Neural cell (in vitro differentiated cells): ENCODE results near the gene BHMT2. TPM values are rescaled to one million over a fixed set of nuclear protein-coding genes. Genes with fewer than 3 reads are reported as not detected.

ENCODE experiments used
- H2AFZ ChIP-seq: fragments of 200-600, 300-800 bp; sonication (generic), shearing (Covaris generic); 2 replicates; pipeline ENCODE4 v1.6.0; 2014; ENCODE audit warnings: low read depth, mild to moderate bottlenecking, antibody characterized with exemption, low read length, moderate library complexity
- H3F3A ChIP-seq: fragments of 200-600 bp; shearing (Covaris generic); 2 replicates; pipeline ENCODE4 v1.6.1; 2016; ENCODE audit warnings: mild to moderate bottlenecking, moderate library complexity, mixed read lengths, antibody characterized with exemption, low read length; ENCODE audit not compliant: insufficient read depth, poor library complexity, severe bottlenecking
- H3K27ac ChIP-seq: fragments of 200-600, 300-800 bp; sonication (generic), shearing (Covaris generic); 2 replicates; pipeline ENCODE4 v1.5.1; 2014; ENCODE audit warnings: mild to moderate bottlenecking, low read length, moderate library complexity
- H3K27me3 ChIP-seq: fragments of 300-800, 200-600 bp; sonication (generic), shearing (Covaris generic); 2 replicates; pipeline ENCODE4 v1.6.0; 2014; ENCODE audit warnings: mild to moderate bottlenecking, low read depth, low read length, moderate library complexity; ENCODE audit not compliant: insufficient read depth
- H3K36me3 ChIP-seq: fragments of 300-800, 200-600 bp; sonication (generic), shearing (Covaris generic); 2 replicates; pipeline ENCODE4 v1.5.1; 2014; ENCODE audit warnings: mild to moderate bottlenecking, antibody characterized with exemption, low read length, moderate library complexity; ENCODE audit not compliant: insufficient read depth
- H3K4me2 ChIP-seq: fragments of 300-800, 200-600 bp; sonication (generic), shearing (Covaris generic); 2 replicates; pipeline ENCODE4 v1.6.0; 2014; ENCODE audit warnings: mild to moderate bottlenecking, low read length
- H3K4me3 ChIP-seq: fragments of 300-800, 200-600 bp; sonication (generic), shearing (Covaris generic); 2 replicates; pipeline ENCODE4 v1.5.1; 2014; ENCODE audit warnings: mild to moderate bottlenecking, low read length, moderate library complexity
- H3K79me2 ChIP-seq: fragments of 200-600 bp; shearing (Covaris generic); replicated peaks from 2 replicates; pipeline ENCODE4 v1.6.0; 2014; ENCODE audit warnings: mild to moderate bottlenecking, low read length, moderate library complexity; ENCODE audit not compliant: insufficient read depth
- H3K9ac ChIP-seq: fragments of 300-800, 200-600 bp; sonication (generic), shearing (Covaris generic); 2 replicates; pipeline ENCODE4 v1.6.1; 2016; ENCODE audit warnings: mild to moderate bottlenecking, low read length, mixed read lengths
- H3K9me2 ChIP-seq: fragments of 200-600 bp; shearing (Covaris generic); 2 replicates; pipeline ENCODE4 v1.6.1; 2016; ENCODE audit warnings: mild to moderate bottlenecking, low read length, mixed read lengths; ENCODE audit not compliant: insufficient read depth
- H3K9me3 ChIP-seq: fragments of 200-600, 300-800 bp; sonication (generic), shearing (Covaris generic); 2 replicates; pipeline ENCODE4 v1.6.1; 2016; ENCODE audit warnings: mild to moderate bottlenecking, mixed run types, low read length, moderate library complexity, mixed read lengths
- H4K20me1 ChIP-seq: fragments of 200-600 bp; shearing (Covaris generic); 2 replicates; pipeline ENCODE4 v1.6.1; 2016; ENCODE audit warnings: mild to moderate bottlenecking, mixed run types; ENCODE audit not compliant: insufficient read depth
- EP300 ChIP-seq: fragments of 450-650 bp; conservative IDR thresholded peaks from 2 replicates; pipeline ENCODE4 v1.6.1; 2014; ENCODE audit warnings: antibody characterized with exemption, mild to moderate bottlenecking, moderate library complexity; ENCODE audit not compliant: poor library complexity, severe bottlenecking
- EZH2 ChIP-seq: fragments of 200-600, 300-800 bp; shearing (Covaris generic), sonication (generic); IDR thresholded peaks from 2 replicates; pipeline ENCODE4 v1.6.1; 2014; ENCODE audit warnings: antibody characterized with exemption, low read length, borderline replicate concordance, mild to moderate bottlenecking; ENCODE audit not compliant: insufficient read depth, poor library complexity, severe bottlenecking
- MXI1 ChIP-seq: fragments of 450-650 bp; conservative IDR thresholded peaks from 2 replicates; pipeline ENCODE4 v1.6.1; 2014; ENCODE audit warnings: antibody characterized with exemption, mild to moderate bottlenecking; ENCODE audit not compliant: poor library complexity, severe bottlenecking
- POLR2AphosphoS5 ChIP-seq: IDR thresholded peaks from 2 replicates; pipeline ENCODE4 v1.6.1; 2012
- RAD21 ChIP-seq: fragments of 450-650 bp; conservative IDR thresholded peaks from 2 replicates; pipeline ENCODE4 v1.6.1; 2014; ENCODE audit warnings: antibody characterized with exemption, mild to moderate bottlenecking, moderate library complexity
- SMC3 ChIP-seq: fragments of 450-650 bp; conservative IDR thresholded peaks from 2 replicates; pipeline ENCODE4 v1.6.1; 2014; ENCODE audit warnings: antibody characterized with exemption, mild to moderate bottlenecking, moderate library complexity; ENCODE audit not compliant: poor library complexity
- TAF1 ChIP-seq: IDR thresholded peaks from 2 replicates; pipeline ENCODE4 v1.6.1; 2012; ENCODE audit warnings: low read depth
- polyA plus RNA-seq: library from polyadenylated mRNA; depleted of rRNA; stranded (reverse); fragments of >200 nt; gene quantifications from 2 replicates; pipeline ENCODE4 v1.2.3, GENCODE V29; 2014
- TF ChIP-seq, protein P1 (sequence below): fragments of 450-650 bp; IDR thresholded peaks from 2 replicates; pipeline ENCODE4 v1.5.1; 2014; ENCODE audit warnings: antibody characterized with exemption, mild to moderate bottlenecking, moderate library complexity; ENCODE audit not compliant: poor library complexity, severe bottlenecking
- TF ChIP-seq, protein P2 (sequence below): IDR thresholded peaks from 2 replicates; pipeline ENCODE4 v1.6.1; 2012; ENCODE audit warnings: borderline replicate concordance

Gene BHMT2
- polyA plus RNA-seq, 1 donor from 2014 or later = not detected

DNA sequence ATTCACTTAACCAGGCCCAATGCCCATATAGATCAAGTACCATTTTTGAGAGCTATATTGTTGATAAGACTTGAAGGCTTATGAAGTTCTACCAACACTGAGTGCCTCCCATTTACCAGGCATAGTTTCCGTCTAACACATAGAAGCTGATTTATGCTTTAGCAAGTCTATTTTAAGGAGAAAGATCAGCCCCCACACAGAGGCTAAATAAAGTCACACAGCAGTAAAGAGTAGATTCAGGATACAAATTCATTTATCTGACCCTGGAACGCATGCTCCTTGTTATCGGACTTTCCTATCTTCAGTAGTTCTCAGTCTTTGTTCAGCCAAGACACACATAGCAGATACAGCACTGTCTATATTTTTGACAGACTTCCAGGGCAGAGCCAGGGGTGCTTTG, 34.3 kb upstream of the BHMT2 start:
- TF ChIP-seq POLR2AphosphoS5 = no peak
- TF ChIP-seq MXI1 = no peak
- TF ChIP-seq, protein P1, sequence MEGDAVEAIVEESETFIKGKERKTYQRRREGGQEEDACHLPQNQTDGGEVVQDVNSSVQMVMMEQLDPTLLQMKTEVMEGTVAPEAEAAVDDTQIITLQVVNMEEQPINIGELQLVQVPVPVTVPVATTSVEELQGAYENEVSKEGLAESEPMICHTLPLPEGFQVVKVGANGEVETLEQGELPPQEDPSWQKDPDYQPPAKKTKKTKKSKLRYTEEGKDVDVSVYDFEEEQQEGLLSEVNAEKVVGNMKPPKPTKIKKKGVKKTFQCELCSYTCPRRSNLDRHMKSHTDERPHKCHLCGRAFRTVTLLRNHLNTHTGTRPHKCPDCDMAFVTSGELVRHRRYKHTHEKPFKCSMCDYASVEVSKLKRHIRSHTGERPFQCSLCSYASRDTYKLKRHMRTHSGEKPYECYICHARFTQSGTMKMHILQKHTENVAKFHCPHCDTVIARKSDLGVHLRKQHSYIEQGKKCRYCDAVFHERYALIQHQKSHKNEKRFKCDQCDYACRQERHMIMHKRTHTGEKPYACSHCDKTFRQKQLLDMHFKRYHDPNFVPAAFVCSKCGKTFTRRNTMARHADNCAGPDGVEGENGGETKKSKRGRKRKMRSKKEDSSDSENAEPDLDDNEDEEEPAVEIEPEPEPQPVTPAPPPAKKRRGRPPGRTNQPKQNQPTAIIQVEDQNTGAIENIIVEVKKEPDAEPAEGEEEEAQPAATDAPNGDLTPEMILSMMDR = no peak
- no peak for TF ChIP-seq TAF1
- TF ChIP-seq SMC3 = no peak
- TF ChIP-seq EZH2 = no peak
- TF ChIP-seq EP300 = no peak
- TF ChIP-seq, protein P2, sequence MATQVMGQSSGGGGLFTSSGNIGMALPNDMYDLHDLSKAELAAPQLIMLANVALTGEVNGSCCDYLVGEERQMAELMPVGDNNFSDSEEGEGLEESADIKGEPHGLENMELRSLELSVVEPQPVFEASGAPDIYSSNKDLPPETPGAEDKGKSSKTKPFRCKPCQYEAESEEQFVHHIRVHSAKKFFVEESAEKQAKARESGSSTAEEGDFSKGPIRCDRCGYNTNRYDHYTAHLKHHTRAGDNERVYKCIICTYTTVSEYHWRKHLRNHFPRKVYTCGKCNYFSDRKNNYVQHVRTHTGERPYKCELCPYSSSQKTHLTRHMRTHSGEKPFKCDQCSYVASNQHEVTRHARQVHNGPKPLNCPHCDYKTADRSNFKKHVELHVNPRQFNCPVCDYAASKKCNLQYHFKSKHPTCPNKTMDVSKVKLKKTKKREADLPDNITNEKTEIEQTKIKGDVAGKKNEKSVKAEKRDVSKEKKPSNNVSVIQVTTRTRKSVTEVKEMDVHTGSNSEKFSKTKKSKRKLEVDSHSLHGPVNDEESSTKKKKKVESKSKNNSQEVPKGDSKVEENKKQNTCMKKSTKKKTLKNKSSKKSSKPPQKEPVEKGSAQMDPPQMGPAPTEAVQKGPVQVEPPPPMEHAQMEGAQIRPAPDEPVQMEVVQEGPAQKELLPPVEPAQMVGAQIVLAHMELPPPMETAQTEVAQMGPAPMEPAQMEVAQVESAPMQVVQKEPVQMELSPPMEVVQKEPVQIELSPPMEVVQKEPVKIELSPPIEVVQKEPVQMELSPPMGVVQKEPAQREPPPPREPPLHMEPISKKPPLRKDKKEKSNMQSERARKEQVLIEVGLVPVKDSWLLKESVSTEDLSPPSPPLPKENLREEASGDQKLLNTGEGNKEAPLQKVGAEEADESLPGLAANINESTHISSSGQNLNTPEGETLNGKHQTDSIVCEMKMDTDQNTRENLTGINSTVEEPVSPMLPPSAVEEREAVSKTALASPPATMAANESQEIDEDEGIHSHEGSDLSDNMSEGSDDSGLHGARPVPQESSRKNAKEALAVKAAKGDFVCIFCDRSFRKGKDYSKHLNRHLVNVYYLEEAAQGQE = no peak
- TF ChIP-seq RAD21 = no peak
- no peaks in the 10 kb centered on the region for H3K27me3 ChIP-seq

DNA sequence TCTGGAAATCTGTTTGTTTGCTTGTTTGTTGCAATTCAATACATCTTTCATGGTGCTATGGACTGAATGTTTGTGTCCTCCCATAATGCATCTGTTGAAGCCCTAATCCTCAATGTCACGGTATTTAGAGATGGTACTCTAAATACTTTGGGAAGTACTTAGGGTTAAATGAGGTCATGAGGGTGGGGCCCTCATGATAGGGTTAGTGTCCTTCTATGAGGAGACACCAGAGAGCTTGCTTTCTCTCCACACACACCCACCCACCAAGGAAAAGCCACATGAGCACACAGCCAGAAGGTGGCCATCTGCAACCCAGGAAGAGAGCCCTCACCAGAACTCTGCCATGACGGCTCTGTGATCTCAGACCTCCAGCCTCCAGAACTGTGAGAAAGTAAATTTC, 32.8 kb upstream of the BHMT2 start:
- Histone ChIP-seq H3K9me3 (no peaks in the 10 kb centered on the region), H3K9ac (no peak overlapping the region), H3K4me2 (no peak overlapping the region), H3K27me3 (no peaks in the 10 kb centered on the region), H3K9me2 (no peaks in the 10 kb centered on the region), H3F3A (no peaks in the 10 kb centered on the region), H3K4me3 (no peak overlapping the region), H3K79me2 (no peaks in the 10 kb centered on the region), H4K20me1 (no peaks in the 10 kb centered on the region), H3K27ac (no peak overlapping the region), H3K36me3 (no peaks in the 10 kb centered on the region), H2AFZ (no peak overlapping the region)
- TF ChIP-seq MXI1 (no peak), RAD21 (no peak)

More for the DNA sequence above, 34.3 kb upstream of the BHMT2 start:
- Histone ChIP-seq H3K9me2 (no peaks in the 10 kb centered on the region), H3K4me2 (no peak overlapping the region), H3K36me3 (no peaks in the 10 kb centered on the region), H2AFZ (no peak overlapping the region), H3F3A (no peaks in the 10 kb centered on the region), H3K4me3 (no peak overlapping the region), H3K9ac (no peak overlapping the region), H3K9me3 (no peaks in the 10 kb centered on the region), H3K27ac (no peak overlapping the region), H3K79me2 (no peaks in the 10 kb centered on the region), H4K20me1 (no peaks in the 10 kb centered on the region)

DNA sequence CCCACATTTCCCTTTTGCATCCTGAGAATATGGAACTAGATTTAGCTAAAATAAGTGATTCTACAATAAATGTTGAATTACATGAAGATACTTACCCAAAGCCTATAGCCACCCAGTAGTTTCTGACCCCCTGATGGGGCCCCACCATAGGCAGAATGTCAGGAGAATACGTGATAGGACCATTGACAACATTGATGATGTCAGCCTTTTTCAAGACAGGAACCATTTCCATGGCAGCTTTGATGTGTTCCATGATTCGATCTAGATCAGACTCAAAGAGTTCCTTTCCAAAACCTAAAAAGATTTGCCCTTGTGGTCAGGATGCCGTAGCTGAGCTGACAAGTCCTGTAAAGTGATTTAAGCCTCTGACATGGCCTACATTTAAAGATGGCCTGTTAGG, 27.4 kb upstream of the BHMT2 start:
- TF ChIP-seq EP300 (no peak), RAD21 (no peak), EZH2 (no peak), MXI1 (no peak), SMC3 (no peak), TAF1 (no peak)
- TF ChIP-seq, protein P1 = no peak
- TF ChIP-seq, protein P2 = no peak
- Histone ChIP-seq H3K36me3 (no peaks in the 10 kb centered on the region), H3K9me2 (no peaks in the 10 kb centered on the region), H3K4me3 (no peak overlapping the region), H3K9me3 (no peaks in the 10 kb centered on the region), H3K79me2 (no peaks in the 10 kb centered on the region), H4K20me1 (no peaks in the 10 kb centered on the region), H2AFZ (no peak overlapping the region), H3K27ac (no peak overlapping the region), H3K27me3 (no peaks in the 10 kb centered on the region), H3F3A (no peaks in the 10 kb centered on the region), H3K9ac (no peak overlapping the region), H3K4me2 (no peak overlapping the region)
